HG03064 (cell line): ENCODE measurements around the gene THTPA.
"Not testable (repeated sequence)": the region's sequence is repeated elsewhere in the genome, so short reads cannot be mapped to it uniquely, and the experiment has no call there.

ENCODE experiments used
- ATAC-seq: cut with Tn5 transposase; IDR thresholded peaks from one replicate; pipeline ENCODE4 v1.9.1; 2021; ENCODE audit warnings: low read depth; ENCODE audit not compliant: unreplicated experiment

THTPA gene

GRCh38 chr14:23532658-23533057 is 23.4 kb upstream of the THTPA start:
- no peak for ATAC-seq

DNA sequence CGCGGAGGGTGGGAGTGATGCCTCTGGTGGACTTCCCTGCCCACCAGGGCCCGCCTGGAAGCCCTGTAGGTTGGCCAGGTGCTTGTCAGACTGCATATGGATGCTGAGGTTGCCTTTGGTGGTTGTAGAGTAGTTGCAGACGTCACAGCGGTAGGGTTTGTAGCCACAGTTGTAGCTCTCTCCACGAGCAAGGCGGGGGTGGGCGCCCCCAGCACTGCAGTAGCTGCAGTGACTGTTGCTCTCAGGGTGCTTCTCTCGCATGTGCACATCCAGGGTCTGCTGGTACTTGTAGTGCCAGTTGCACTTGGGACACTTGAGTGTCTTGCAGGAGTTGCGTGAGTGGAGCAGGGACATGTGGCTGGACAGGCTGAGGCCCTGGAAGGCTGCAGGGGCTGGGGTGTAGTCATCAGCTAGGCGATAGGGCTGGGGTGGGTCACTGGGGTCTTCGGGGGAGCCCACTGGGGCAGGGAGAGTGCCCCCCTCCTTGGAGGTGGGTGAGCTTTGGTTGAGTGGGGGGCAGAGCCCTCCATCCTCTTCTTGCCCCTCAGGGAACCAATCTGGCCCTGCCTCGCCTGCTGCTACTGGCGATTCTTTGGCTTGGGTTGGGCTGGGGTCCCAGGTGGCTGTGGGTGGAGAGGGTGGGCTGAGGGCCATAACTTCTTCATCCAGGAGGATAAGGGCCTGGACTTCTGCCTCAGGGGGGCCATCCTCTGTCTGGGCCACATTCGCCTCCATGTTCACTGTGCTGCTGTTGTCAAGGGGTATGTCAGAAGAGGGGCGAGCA is 22.2 kb upstream of the THTPA start:
- no peak for ATAC-seq

- no peak for ATAC-seq
These were observed 20.1 kb upstream of the THTPA start for GRCh38 chr14:23535943-23536342.

- ATAC-seq: no peak
These were observed 19.6 kb upstream of the THTPA start for GRCh38 chr14:23536494-23536893.

- ATAC-seq: not testable (repeated sequence)
These were observed 19.2 kb upstream of the THTPA start for GRCh38 chr14:23536906-23537305.

DNA sequence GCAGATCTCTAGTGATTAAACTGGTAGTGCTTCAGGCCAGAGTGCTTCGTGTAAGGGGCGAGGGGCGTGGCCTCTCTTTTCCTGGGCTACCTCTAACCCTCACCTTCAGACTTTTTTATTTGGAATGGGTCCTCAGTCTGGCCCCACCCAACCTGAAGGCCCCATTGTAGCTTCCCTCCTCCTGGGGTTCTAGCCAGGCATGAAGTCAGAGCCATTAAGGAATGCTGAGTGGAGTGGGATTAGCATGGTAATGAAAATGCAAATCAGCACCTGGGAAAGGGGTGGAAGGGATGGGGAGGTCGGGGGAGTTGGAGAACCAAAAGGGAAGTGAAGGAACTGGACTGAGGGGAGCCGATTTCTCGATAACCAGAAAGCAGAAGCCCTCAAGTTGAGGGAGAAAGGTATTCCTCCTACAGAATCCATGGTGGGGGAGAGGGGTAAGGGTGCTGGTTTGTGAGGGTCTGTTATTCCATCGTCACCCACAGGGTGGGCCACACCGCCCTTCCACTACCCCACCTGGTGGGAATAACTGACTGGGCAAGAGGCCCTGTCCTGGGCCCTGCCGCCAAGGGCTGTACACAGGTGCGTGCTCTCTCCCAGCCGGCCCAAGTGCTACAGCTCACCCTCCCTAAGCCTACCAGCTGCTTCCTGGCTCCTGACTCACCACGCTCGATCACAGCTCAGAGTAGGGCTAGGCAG is 18.6 kb upstream of the THTPA start:
- no peak for ATAC-seq

DNA sequence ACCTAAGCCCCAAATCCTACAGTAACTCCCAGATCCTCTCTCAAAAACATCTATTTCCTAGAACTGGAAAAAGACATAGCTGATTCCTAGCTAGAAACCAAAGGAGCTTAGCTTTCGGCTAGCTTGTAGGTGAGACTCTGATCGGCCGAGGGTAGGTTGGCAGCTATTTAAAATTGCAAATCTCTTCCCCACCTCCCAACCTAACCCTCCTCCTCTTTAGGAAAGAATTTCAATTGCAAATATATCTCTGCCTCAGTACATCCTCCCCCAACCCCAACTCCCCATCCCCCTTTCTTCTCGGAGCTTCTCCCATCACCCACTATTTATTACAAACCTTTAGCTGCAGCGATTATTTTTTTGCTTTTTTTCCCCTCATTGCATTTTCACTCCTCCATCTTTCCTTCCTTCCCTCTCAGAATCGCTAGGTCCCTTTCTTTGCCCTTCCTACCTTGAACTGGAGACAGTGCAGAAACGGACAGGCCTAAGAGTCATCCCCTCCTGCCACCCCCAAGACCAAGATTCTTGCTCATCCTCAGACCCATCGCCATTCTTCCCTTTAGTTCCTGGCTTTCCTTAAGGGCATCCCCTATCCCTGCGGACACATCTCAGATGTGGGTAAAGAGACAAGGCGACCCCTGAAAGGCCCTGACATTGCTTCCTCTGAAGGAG is 17.9 kb upstream of the THTPA start:
- ATAC-seq: no peak

DNA sequence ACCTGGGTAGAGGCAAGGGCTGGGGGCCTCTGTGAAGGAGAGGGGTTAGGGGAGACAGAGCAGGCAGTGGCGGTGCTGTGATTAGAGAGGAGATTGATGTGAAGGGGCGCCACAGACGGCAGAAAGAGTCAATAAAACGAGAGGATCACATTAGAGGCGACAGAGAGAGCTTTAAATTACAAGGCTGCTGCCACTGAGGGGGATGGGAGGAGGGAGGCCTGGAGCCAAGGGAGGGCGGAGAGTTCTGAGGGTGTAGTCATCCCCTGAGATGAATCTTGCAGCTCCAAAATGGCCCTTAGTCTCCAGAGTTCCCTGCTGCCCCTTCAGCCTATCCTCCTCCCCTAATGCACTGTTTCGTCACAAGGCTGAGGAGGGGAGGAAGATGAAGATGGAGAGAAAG is 17.3 kb upstream of the THTPA start:
- no peak for ATAC-seq

- ATAC-seq: no peak
These were observed 16.6 kb upstream of the THTPA start for GRCh38 chr14:23539248-23540140.

DNA sequence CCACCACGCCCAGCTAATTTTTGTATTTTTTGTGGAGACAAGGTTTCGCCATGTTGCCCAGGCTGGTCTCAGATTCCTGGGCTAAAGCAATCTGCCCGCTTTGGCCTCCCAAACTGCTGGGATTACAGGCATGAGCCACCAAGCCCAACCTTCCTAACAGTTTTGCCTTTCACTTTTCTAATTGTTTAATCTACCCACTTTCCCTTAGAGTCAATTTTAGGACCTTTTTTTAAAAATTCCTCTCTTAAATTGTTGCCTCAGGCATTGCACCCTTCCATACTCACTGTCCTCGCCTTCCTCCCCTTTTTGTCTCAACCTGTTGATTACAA is 16.0 kb upstream of the THTPA start:
- no peak for ATAC-seq

GRCh38 chr14:23542261-23542660 is 13.8 kb upstream of the THTPA start:
- ATAC-seq: no peak

- no peak for ATAC-seq
These were observed 12.7 kb upstream of the THTPA start for GRCh38 chr14:23543403-23543802.

GRCh38 chr14:23544511-23545447 is 11.3 kb upstream of the THTPA start:
- ATAC-seq: no peak

GRCh38 chr14:23545740-23546365 is 10.2 kb upstream of the THTPA start:
- no peak for ATAC-seq

- no peak for ATAC-seq
These were observed 9.5 kb upstream of the THTPA start for GRCh38 chr14:23546450-23547035.

- ATAC-seq: no peak
These were observed 8.1 kb upstream of the THTPA start for GRCh38 chr14:23547924-23548323.

DNA sequence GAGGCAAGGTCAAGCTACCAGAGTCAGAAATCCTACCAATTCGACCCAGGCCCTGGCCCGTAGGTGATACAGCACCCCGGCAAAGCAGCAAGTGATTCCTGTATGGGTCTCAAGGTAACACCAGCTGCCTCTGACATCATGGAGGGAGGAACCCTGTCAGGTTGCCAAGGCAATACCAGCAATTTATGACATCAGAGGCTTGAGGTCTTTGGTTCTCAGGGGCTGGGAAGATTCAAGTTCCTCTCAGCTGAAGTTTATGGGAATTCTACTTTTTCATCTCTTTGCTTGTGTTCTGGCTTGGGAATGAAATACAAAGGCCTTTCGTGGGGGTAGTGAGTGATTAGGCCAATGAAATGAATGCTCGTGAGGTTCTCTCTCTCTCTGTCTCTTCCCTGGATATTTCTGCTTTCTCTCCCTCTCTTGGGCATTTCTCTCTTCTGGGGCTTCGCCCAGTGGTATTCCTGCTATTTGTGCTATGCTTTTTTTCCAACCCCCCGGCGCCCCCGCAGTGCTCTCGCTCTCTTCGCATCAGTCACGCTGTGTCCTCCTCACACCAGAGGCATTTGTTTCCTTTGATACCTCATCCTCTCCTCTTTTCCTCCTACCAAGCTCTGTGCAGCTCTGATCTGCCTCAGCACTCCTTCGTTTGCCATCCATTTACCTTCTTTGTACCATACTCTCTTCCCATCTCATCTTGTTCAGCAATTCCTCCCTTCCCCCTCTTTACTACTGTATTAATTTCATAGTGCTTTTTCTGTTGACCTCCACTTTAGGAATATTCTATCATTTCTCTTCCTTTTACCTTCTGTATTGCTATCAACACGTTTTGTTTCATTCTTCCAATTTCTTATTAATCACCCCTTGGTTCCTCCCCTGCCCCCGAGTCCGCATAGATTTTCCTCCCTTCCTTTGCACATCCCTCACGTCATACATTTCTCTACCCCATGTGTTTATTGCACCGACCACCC is 7.4 kb upstream of the THTPA start:
- ATAC-seq: no peak
